ENCODE results near the gene PXDC1.

DNA sequence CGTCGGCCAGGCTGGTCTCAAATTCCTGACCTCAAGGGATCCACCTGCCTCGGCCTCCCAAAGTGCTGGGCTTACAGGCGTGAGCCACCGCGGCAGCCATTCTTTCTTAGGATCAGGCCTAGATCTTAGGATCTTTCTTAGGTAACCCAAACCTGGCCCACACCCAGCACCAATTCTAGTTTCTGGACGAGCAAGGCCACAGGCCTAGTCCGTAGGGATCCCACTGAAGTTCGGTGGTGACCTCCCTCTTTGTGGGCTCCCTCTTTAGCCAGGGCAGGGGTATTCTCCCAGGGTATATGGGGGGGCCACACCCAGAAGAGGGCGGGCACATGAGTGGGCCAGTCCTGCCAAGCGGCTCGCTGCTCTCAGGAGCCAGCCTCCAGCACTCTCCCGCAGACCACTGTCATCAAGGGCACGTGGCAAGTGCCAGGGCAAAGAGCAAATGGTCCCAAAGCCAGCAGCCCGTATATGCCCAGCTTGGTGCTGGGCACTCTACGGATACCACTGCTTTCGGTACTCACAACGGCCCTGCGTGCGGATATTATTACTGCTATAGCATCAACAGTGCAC, 6.5 kb downstream of the PXDC1 start:
- TF ChIP-seq, protein P1, sequence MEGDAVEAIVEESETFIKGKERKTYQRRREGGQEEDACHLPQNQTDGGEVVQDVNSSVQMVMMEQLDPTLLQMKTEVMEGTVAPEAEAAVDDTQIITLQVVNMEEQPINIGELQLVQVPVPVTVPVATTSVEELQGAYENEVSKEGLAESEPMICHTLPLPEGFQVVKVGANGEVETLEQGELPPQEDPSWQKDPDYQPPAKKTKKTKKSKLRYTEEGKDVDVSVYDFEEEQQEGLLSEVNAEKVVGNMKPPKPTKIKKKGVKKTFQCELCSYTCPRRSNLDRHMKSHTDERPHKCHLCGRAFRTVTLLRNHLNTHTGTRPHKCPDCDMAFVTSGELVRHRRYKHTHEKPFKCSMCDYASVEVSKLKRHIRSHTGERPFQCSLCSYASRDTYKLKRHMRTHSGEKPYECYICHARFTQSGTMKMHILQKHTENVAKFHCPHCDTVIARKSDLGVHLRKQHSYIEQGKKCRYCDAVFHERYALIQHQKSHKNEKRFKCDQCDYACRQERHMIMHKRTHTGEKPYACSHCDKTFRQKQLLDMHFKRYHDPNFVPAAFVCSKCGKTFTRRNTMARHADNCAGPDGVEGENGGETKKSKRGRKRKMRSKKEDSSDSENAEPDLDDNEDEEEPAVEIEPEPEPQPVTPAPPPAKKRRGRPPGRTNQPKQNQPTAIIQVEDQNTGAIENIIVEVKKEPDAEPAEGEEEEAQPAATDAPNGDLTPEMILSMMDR (IDR thresholded peaks at IDR 0.05), result no peak
- TF ChIP-seq POLR2A (IDR thresholded peaks at IDR 0.05) (no peak), POLR2AphosphoS5 (IDR thresholded peaks at IDR 0.05) (no peak)
